ENCODE results near the gene QKI.

DNA sequence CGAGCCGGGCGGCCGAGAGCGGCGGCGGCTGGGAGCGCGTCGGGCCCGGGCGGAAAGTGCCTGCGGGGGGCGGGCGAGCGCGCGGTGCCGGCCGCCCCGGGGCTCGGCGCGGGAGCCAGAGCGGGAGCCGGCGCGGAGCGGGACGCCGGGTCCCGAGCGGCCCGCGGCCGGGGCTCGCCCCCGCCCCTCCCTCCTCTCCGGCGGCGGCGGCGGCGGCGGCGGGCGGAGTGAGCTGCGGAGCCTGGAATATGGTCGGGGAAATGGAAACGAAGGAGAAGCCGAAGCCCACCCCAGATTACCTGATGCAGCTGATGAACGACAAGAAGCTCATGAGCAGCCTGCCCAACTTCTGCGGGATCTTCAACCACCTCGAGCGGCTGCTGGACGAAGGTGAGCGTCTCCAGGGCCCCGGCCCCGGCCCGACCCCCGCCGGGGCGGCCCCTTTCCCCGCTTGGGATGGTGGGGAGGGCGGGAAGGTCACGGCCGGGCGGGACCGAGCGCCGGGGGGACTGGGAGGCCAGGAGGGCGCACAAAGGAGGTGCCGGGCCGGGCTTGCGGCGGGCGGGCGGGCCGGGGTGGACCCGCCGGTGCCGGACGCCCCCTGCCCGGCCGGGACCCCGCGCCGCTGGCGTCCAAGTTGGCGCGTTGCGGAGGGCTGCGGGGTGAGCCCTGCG lies 565 bp downstream of the QKI start:
- TF ChIP-seq, protein P1, sequence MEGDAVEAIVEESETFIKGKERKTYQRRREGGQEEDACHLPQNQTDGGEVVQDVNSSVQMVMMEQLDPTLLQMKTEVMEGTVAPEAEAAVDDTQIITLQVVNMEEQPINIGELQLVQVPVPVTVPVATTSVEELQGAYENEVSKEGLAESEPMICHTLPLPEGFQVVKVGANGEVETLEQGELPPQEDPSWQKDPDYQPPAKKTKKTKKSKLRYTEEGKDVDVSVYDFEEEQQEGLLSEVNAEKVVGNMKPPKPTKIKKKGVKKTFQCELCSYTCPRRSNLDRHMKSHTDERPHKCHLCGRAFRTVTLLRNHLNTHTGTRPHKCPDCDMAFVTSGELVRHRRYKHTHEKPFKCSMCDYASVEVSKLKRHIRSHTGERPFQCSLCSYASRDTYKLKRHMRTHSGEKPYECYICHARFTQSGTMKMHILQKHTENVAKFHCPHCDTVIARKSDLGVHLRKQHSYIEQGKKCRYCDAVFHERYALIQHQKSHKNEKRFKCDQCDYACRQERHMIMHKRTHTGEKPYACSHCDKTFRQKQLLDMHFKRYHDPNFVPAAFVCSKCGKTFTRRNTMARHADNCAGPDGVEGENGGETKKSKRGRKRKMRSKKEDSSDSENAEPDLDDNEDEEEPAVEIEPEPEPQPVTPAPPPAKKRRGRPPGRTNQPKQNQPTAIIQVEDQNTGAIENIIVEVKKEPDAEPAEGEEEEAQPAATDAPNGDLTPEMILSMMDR (IDR thresholded peaks at IDR 0.05), result no peak
- TF ChIP-seq POLR2A (IDR thresholded peaks at IDR 0.05), result no peak
